Stromal cell of bone marrow (primary cell): ENCODE results near the gene GRAMD4.

Source experiments
- DNase-seq: peaks from one replicate; pipeline ENCODE4 v3.0.0-alpha.2; 2012; ENCODE audit warnings: low read depth

Gene GRAMD4, protein sequence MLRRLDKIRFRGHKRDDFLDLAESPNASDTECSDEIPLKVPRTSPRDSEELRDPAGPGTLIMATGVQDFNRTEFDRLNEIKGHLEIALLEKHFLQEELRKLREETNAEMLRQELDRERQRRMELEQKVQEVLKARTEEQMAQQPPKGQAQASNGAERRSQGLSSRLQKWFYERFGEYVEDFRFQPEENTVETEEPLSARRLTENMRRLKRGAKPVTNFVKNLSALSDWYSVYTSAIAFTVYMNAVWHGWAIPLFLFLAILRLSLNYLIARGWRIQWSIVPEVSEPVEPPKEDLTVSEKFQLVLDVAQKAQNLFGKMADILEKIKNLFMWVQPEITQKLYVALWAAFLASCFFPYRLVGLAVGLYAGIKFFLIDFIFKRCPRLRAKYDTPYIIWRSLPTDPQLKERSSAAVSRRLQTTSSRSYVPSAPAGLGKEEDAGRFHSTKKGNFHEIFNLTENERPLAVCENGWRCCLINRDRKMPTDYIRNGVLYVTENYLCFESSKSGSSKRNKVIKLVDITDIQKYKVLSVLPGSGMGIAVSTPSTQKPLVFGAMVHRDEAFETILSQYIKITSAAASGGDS

DNA sequence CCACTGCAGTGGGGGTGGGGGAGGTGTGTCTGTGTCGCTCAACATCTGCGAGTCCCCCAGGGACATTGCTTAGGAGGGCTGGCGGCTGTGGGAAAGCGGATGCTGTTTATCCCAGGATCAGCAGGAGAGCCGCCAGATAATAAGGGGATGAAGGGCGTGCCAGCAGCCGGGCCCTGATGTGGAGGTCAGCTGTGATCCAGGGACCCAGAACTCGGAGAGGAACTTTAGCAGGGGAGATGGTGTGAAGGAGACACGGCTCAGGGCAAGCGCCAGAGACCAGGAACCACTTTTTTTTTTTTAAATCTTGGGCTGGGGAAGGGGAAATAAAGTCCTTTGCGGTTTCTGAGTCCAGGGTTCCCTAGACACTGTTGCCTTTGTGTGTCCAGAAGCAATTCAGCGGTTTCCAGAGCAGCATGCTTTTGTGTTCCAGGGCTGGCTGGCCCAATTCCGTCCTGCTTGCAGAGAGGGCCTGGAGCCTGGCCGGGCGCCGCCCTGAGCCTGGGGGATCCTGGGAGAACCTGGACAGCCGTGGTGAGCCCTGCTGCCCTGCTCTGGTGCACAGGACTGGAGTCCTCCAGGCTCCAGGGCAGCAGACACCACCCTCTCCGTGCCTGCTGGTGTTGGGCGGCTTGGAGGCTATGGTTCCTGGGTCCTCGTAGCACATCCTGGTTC lies at the start of gene GRAMD4:
GRAMD4 (plus strand) TSS at position 557 of the 672 bp plus-strand sequence. CDS start 6,414 bp downstream, outside the sequence.
- DNase-seq: no peak

DNA sequence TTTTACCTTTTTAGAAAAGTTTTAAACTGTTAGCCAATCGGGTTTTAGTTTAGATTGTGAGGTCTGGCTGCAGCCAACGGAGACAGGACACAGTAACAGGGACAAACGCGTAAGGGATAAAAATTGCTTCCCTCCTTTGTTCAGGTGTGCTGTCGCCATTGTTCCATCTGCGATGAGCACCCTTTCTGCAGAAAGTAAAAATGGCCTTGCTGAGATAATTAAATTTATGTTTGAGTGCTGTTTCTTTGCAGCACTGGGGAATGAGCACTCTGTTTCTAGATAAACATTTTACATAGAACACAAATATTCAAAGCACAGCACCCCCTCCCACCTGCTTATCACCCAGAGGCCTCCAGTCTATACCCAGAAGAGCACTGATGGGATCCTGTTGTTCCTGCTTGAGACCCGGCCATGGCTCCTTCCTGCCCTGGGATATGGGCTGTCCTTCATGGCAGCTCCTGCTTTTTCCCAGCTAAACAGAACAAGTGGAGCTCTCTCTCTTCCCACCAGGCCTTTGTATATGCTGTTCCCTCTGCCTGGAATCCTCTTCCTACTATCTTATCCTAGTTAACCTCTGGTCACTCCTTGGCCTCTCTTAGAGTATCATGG lies 48.4 kb upstream of the GRAMD4 start:
- DNase-seq: no peak

DNA sequence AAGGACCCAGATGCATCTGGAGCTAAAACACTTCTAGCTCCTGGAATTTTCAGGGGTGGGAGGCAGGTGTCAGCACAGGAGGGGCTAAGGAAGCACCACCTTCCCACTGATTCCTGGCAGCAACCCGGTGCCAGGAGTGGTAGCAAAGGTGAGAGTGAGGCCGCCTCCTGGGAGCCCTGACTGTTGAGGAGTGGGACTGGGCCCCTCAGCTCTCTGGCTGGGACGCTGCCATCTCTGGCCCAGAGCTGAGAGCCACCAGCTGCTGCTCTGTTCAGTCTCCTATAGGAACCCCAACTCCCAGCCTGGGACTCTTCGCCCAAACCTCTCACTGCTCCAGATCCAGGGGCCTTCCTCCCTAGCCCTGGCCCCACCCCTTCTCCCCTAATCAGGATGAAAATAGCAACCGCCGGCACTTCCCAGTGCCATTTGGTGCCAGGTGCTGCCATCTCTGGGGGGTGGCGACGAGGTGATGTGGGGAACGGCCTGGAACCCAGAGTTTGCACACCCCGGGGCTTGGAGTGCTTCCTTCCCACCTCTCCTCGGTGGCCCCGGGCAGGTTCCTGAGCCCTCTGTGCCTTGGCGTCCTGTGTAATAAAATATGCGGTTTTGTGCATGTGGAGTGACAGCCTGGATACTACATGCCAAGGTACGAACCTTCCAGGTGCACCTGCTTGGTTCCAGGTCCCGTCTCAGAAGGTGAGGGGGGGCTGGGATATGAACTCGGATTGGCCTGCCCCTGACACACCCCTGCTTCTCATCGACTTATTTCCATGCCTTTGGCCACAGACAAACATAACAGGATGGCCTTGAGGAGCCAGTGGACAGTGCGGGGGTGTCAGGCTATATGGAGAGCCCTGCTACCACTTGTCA lies 47.0 kb upstream of the GRAMD4 start:
- DNase-seq: no peak

DNA sequence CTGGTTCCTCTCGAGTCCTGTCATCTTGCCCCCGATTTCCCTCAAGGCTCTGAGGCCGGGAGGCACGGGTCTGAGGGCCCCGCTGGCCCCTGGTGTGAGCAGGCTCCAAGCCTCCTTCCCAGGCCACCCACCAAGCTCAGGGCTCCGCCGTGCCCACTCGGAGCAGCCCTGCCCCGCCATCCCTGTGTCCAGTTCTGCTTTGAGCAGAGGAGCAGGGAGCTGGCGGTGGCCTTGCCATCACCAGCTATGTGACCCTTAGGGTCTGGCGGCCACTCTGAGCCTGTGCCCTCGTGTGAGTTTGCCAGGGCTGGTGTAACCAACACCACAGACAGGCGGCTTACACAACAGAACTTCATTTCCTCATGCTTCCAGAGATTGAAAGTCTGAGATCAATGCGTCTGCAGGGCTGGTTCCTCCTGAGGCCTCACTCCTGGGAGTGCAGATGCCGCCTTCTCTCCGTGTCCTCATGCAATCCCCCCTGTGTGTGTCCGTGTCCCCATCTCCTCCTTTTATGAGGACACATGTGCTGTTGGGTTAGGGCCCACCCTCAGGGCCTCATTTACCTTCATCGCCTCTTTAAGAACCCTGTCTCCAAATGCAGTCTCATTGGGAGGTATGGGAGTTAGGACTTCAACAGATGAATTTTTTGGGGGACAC lies 46.3 kb upstream of the GRAMD4 start:
- no peak for DNase-seq

DNA sequence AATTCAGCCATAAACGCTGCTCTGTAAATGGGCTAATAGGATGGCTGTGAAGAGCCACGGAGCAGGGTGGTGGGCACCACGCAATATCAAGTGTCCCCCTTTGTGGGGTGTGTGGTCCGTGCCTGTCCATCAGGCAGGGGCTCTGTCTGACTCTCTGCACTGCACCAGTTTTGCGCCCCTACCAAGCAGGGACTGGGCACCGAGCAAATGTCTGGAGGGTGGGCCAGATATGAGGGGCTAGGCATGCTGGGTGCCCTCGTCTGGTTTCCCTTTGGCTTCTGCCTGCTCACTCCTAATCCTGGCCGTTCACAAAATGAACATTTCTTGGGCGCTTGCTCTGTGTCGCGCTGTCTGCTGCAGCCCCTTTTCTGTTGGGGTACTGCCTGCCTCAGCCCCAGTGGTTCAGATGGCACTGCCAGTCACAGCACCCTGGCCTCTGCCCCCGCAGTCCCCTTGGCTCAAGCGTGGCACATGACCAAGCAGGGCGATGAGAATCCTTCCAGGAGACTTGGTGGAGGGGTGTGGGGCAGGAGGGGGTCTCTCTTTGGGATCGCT lies 45.7 kb upstream of the GRAMD4 start:
- no peak for DNase-seq

DNA sequence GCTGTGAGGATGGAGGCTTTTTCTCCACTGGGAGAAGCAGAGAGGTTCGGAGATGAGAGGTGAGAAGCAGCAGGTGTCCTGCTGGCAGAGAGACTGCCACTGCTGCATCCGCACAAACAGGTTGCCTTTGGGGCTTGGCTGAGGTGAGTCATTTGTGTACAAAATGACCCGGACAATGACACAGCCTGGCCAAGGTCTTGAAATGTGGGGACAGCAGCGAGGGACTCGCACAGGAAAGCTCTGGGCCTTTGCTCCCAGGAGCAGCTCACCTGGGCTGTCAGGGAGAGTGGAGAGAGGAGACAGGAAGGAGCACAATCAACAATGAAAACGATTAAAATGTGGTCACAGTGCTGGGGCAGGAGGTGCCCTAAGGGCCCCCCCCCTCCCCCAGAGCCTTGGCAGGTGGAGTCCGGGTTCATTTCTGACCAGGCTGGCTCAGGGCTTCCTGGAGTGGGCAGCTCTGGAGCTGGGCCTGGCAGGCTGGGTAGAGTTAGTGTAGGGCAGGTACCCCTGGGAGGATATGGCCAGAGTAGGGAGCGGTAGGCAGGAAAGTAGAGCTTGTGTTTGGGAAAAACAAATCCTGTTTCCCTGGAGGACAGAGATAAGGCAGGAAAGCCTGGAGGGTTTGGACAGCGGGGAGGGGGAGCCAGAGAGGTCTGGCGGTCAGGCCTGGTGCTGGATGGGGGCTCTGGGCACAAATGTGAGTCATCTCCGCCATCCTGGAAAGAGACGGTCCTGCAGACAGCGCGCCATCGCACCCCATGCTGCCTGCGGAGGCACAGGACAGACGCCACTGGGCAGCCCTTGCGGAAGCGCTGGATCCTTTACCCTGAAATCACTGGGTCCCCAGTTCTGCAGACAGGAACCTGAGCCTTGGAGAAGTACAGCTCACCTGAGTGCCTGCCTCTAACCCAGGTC lies 44.9 kb upstream of the GRAMD4 start:
- DNase-seq: no peak

DNA sequence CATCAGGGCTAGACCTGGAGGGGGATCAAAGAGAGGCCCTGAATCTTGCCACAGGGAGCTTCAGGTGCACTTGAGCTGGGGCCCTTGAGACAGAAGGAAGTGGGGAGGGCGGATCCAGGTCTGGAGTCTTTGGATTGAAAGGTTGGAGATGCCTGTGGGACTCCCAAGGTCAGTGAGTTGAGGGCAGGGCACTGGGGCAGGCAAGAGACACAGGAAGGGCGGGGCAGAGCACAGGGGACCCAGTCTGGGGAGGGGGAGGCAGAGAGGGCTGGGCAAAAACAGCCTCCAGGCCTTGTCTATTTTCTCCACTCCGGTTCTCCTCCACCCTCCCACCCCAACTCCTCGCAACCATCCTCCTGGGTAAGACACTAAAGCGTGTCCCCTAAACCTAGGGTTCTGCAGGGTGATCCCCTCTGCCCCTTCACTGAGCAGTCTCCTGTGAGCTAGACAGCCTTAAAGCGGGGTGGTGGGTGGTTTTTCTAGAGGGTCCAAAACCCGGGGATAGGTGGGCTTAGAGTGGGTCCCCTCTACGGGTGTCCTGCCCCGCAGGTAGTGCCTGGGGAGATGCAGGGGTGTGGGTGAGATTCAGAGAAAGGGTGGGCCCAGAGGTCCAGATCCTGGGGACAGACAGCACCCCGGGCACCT lies 44.2 kb upstream of the GRAMD4 start:
- no peak for DNase-seq

DNA sequence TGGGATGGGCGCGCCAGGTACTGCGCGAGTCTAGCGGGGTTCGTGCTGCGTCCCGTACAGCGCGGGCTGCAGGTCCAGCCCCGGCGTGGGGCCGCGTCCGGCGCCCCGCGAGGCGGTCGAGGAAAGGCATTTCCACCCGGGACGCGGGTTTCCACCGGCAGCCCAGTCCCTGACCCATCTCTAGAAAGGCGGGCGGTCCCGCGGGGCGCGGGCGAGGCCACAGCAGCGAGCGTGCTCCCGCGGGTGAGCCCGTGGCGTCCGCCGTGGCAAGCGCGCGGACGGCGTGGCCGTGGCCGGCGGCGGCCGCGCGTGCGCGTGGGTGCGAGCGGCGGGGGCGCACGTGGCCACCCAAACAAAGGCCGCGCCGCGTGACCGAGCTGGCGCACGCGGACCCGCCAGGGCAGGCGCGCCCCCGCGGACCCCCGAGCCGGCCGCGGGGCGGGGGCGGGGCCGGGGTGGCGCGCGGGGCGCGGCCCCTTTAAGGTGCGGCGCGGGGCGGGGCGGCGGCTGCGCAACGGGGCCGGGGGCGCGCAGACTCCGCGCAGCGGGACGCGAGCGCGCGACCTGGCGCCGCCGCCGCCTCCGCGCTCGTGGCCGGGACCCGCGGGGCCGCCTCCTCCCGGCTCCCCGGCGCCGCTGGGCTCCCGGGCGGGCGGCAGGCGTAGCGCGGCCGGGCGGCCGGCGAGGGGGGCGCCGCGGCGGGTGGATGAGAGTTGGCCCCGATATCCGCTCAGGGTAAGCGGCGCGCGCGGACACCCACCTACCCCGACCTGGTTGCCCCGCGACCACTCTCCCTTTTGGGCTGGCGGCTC lies 43.4 kb upstream of the GRAMD4 start:
- DNase-seq: no peak

DNA sequence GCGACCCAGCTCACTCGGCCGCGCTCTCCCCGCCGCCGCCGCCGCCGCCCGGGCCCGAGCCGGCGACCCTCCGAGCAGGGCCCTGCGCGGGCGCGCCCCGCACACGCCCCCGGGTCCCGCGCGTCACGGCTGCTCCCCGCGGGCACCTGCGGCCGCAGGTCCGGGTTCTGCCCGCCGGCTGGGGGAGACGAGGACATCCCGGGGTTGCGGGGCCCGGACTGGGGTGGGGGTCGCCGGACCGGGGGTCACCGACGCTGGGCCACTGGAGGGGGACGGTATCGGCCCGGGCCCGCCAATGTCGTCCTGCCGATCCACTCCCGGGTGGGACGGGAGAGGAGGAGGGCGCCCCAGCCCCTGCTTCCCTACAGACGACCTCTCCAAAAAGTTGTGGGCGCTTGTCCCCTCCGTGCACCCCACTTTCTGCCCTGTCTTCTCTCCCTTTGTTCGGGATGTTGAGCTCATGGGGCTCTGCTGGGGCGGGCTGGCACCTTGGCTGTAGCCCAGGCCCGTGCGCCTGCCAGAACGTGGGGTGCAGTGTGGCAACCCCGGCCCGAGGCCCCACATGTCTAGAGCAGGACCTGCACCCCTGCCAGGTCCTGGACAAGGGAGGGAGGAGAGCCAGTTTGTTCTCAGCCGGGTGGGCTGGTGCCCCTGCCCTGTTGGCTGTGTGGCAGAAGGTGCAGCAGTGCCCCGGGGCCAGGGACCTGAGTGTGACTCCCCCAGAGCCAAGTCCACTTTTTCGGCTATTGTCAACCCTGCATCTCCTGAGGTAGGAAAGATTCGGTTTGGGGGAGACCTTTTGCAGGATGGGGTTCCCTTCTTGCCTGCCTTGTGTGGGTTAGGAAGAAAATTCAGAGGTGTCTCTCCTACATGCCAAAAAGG lies 42.6 kb upstream of the GRAMD4 start:
- no peak for DNase-seq

DNA sequence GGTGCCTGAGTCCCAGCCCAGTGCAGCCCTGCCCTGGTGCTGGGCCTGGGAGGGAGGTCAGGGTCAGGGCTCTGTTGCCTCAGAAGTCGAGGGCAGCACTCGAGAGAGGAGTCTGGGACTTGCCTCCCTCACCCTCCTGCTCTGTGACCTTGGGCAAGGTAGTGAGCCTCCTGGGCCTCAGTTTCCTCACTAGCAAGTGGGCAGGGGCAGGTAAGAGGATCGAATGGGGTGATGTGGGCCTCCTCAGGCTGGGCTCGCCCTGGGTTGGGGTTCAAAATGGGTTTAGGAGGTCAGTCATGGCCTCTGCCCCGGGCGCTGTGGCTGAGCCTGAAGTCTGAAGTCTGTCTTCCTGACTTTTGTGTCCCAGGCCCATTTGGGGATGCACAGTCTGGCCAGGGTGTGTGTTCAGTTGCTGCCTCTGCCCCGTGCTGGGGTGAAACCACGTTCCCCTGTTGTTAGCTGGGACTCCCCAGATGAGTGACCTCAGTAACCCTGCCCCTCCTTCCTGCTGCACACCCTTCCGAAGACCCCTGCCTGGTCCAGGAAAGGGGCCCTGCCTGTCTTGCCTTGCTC lies 41.8 kb upstream of the GRAMD4 start:
- DNase-seq: no peak

DNA sequence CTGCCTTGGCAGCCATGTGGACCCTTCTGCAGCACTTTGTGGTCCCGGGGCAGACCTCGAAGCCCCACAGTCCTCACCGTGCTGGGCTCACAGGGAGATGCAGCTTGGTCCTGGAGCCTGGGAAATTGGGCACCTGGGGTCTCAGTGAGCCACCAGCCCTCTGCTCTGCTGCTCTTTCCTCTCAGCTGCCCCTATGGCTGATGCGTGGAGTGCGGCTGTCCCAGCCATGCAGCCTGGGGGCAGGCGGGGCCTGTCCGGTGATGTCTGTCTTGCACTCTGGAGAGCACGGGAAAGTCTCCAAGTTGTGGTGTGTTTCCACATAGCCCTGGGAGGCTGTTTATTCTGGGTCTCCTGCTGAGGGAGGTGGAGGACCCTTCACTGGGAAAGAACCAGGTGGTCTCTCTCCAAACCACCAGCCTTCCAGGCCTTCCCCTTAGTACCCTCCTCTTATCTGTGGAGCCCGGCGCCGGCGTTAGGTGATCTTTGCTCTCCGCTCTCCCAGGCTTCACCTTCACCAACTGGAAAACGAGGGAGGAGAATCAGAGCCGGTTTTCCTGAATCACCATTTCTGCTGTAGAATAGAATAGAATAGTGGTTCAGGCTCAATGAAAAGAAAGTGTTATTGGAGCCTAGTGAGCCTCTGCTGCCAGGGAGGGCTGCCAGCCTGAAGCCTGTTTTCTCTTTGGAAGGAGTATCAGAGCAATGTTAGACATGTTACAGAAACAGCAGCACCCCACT lies 41.2 kb upstream of the GRAMD4 start:
- no peak for DNase-seq

DNA sequence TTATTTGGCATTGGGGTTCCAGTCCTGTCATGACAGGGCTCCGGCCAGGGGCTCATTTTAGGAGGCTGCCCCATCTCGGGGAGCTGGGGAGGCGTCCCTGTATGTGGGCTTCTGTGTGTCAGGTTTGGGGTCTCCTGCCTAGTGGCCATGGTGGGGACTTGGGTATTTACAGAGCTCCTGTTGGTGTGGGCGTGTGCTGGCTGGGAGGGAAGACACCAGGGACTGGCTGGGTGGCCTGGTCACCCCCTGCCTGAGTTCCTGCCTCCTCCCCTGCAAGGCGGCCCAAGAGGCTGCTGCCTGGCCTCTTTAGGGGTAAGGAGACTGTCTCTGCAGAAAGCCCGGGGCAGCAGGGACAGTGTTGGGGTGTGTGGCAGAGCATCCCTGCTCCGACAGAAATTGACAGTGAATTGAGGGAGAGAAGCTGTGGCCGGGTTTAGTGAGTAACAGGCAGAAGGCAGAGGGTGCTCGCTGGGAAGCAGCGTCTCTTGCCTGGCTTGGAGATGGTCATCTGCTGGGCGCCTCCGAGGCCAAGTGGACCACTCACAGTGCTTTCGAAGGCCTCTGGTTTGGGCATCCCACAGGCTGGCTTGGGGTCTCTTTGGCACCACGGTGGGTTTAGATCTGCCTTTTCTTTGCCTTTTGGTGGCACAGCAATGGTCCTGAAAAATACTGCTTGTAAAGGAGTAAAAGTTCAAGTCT lies 40.3 kb upstream of the GRAMD4 start:
- no peak for DNase-seq

DNA sequence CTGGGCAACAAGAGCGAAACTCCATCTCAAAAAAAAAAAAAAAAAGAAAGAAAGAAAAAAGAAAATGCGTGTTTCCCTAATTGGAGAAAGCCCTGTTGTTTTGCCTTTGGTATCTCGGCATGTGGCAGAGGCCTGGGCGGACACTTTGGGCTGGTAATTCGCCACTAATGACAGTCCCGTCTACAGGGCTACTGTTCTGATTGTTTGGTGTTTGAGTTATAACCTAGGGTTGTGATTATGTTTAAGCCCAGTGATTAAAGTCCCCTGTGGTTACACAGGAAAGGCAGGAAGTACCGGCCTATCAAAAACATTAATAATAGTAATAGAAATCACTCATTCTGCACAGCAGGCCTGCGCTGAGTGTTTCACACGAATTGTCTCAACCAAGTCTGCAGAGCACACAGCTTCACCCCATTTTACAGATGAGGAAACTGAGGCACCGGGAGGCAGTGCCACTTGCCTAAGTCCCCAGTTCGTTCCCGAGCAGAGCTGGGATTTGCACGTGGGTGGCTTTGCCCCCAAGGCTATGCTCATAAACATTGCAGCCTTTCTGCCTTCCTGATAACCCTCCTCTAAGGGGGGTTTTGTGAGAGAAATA lies 39.1 kb upstream of the GRAMD4 start:
- DNase-seq: no peak

DNA sequence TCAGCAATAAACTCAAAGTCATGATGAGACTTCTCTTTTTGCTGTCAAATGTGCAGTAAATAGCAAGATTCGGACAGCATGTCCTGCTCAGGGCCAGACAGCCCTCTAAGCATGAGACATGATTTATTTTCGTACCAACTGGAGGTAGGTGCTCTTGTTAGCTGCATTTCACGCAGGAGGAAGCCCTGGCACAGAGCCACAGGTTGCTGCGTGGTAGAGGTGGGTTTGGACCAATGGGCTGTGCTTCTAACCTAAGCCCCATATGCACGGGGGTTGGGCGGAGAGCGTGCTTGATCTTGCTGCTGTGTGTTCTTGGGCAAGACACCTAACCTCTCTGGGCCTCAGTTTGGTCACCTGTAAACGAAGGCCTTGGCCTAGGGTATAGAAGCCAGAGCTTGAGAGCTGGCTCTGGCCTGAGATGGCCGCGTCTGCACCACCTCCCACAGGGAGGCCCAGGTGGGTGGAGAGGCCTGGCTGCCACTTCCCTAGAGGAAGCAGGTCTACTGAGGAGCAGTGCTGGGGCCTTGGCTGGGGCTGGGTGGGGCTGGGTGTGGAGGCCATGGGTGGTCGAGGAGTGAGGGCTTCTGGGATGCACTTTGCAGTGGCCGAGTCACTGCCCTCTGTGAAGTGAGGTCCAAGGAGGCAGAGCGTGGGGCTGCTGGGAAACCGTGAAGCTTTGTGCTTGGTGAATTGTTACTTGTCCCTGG lies 38.5 kb upstream of the GRAMD4 start:
- DNase-seq: no peak
